ENCODE results near the gene GALNT17. TPM values are rescaled to one million over a fixed set of nuclear protein-coding genes. Genes with fewer than 3 reads are reported as not detected.

GALNT17 gene
- total and polyA plus RNA-seq, 3 experiments from 2014 or later: not detected

GRCh38 chr7:71266912-71267311 is 135.0 kb downstream of the GALNT17 start:
- H3K36me3 Mint-ChIP-seq: no peaks in the 10 kb centered on the region
- Histone ChIP-seq H3K4me1 (ENCODE audit: insufficient read depth, low read length) (no peaks in the 10 kb centered on the region), H3K27ac (ENCODE audit: low read depth, low read length) (no peak overlapping the region), H3K27me3 (ENCODE audit: insufficient read depth, low read length, poor library complexity, severe bottlenecking) (no peaks in the 10 kb centered on the region), H3K36me3 (ENCODE audit: insufficient read depth, low read length) (no peaks in the 10 kb centered on the region), H3K9me3 (ENCODE audit: low read length) (no peaks in the 10 kb centered on the region), H3K4me3 (ENCODE audit: low read length) (no peak overlapping the region)
- no peaks in the 10 kb centered on the region for H3K4me1 Mint-ChIP-seq
- H3K27ac Mint-ChIP-seq: no peak overlapping the region
- ChIA-PET CTCF (no interaction called here), POLR2A (no interaction called here)
- peaks cover 0 to 1% of the 10 kb centered on the region in 2 donors for H3K27me3 Mint-ChIP-seq
- H3K4me3 Mint-ChIP-seq: no peak overlapping the region
- peaks cover 16 to 22% (median 18%) of the 10 kb centered on the region in 5 donors for H3K9me3 Mint-ChIP-seq
- DNase-seq: no peak

- ChIA-PET CTCF (no interaction called here), POLR2A (no interaction called here)
- H3K4me3 Mint-ChIP-seq: no peak overlapping the region
- DNase-seq: no peak
- H3K9me3 Mint-ChIP-seq: peaks cover 17 to 25% (median 18%) of the 10 kb centered on the region in 5 donors
- Histone ChIP-seq H3K4me3 (ENCODE audit: low read length) (no peak overlapping the region), H3K9me3 (ENCODE audit: low read length) (no peaks in the 10 kb centered on the region), H3K36me3 (ENCODE audit: insufficient read depth, low read length) (no peaks in the 10 kb centered on the region), H3K27me3 (ENCODE audit: insufficient read depth, low read length, poor library complexity, severe bottlenecking) (no peaks in the 10 kb centered on the region), H3K27ac (ENCODE audit: low read depth, low read length) (no peak overlapping the region), H3K4me1 (ENCODE audit: insufficient read depth, low read length) (no peaks in the 10 kb centered on the region)
- no peak overlapping the region for H3K27ac Mint-ChIP-seq
- no peaks in the 10 kb centered on the region for H3K4me1 Mint-ChIP-seq
- no peaks in the 10 kb centered on the region for H3K36me3 Mint-ChIP-seq
- H3K27me3 Mint-ChIP-seq: peaks cover 0 to 1% of the 10 kb centered on the region in 2 donors
Observed at GRCh38 chr7:71267734-71268469, 136.0 kb downstream of the GALNT17 start.

GRCh38 chr7:71270558-71270957 is 138.6 kb downstream of the GALNT17 start:
- H3K4me1 ChIP-seq (ENCODE audit: insufficient read depth, low read length): no peaks in the 10 kb centered on the region
- POLR2A ChIA-PET: no interaction called here
- no peak overlapping the region for H3K27ac ChIP-seq (ENCODE audit: low read depth, low read length)
- H3K27me3 Mint-ChIP-seq: peaks cover 0 to 1% of the 10 kb centered on the region in 2 donors
- no peak for DNase-seq
- no peaks in the 10 kb centered on the region for H3K36me3 Mint-ChIP-seq
- no peaks in the 10 kb centered on the region for H3K4me1 Mint-ChIP-seq
- no peaks in the 10 kb centered on the region for H3K27me3 ChIP-seq (ENCODE audit: insufficient read depth, low read length, poor library complexity, severe bottlenecking)
- no peak overlapping the region for H3K4me3 Mint-ChIP-seq
- no peaks in the 10 kb centered on the region for H3K9me3 ChIP-seq (ENCODE audit: low read length)
- no peak overlapping the region for H3K27ac Mint-ChIP-seq
- CTCF ChIA-PET: no interaction called here
- peaks cover 9 to 22% (median 18%) of the 10 kb centered on the region in 5 donors for H3K9me3 Mint-ChIP-seq
- H3K4me3 ChIP-seq (ENCODE audit: low read length): no peak overlapping the region
- H3K36me3 ChIP-seq (ENCODE audit: insufficient read depth, low read length): no peaks in the 10 kb centered on the region

GRCh38 chr7:71271203-71271602 is 139.3 kb downstream of the GALNT17 start:
- no peak for DNase-seq
- Histone ChIP-seq H3K9me3 (ENCODE audit: low read length) (no peaks in the 10 kb centered on the region), H3K36me3 (ENCODE audit: insufficient read depth, low read length) (no peaks in the 10 kb centered on the region), H3K27me3 (ENCODE audit: insufficient read depth, low read length, poor library complexity, severe bottlenecking) (no peaks in the 10 kb centered on the region), H3K4me1 (ENCODE audit: insufficient read depth, low read length) (no peaks in the 10 kb centered on the region), H3K4me3 (ENCODE audit: low read length) (no peak overlapping the region), H3K27ac (ENCODE audit: low read depth, low read length) (no peak overlapping the region)
- Mint-ChIP-seq H3K4me1 (no peaks in the 10 kb centered on the region), H3K36me3 (no peaks in the 10 kb centered on the region), H3K9me3 (peaks cover 7 to 20% (median 17%) of the 10 kb centered on the region in 5 donors), H3K4me3 (no peak overlapping the region), H3K27ac (no peak overlapping the region), H3K27me3 (peaks cover 0 to 1% of the 10 kb centered on the region in 2 donors)
- ChIA-PET CTCF (no interaction called here), POLR2A (no interaction called here)

GRCh38 chr7:71272509-71273490 is 140.9 kb downstream of the GALNT17 start:
- ChIA-PET POLR2A (no interaction called here), CTCF (no interaction called here)
- Mint-ChIP-seq H3K9me3 (peaks cover 2 to 23% (median 13%) of the 10 kb centered on the region in 5 donors), H3K36me3 (no peaks in the 10 kb centered on the region), H3K4me3 (no peak overlapping the region), H3K27me3 (peaks cover 0 to 1% of the 10 kb centered on the region in 2 donors), H3K27ac (peak overlapping the region in 1 of 8 donors; percentile 1), H3K4me1 (no peaks in the 10 kb centered on the region)
- Histone ChIP-seq H3K9me3 (ENCODE audit: low read length) (no peaks in the 10 kb centered on the region), H3K36me3 (ENCODE audit: insufficient read depth, low read length) (no peaks in the 10 kb centered on the region), H3K4me1 (ENCODE audit: insufficient read depth, low read length) (no peaks in the 10 kb centered on the region), H3K27ac (ENCODE audit: low read depth, low read length) (no peak overlapping the region), H3K4me3 (ENCODE audit: low read length) (no peak overlapping the region), H3K27me3 (ENCODE audit: insufficient read depth, low read length, poor library complexity, severe bottlenecking) (no peaks in the 10 kb centered on the region)
- no peak for DNase-seq

- H3K4me3 ChIP-seq (ENCODE audit: low read length): no peak overlapping the region
- Mint-ChIP-seq H3K36me3 (no peaks in the 10 kb centered on the region), H3K27ac (no peak overlapping the region)
Observed at GRCh38 chr7:71278257-71278656, 146.3 kb downstream of the GALNT17 start.

GRCh38 chr7:71281261-71281660 is 149.3 kb downstream of the GALNT17 start:
- H3K4me3 ChIP-seq (ENCODE audit: low read length): no peak overlapping the region
- no peaks in the 10 kb centered on the region for H3K27me3 ChIP-seq (ENCODE audit: insufficient read depth, low read length, poor library complexity, severe bottlenecking)
- Mint-ChIP-seq H3K9me3 (peaks cover 5 to 12% (median 7%) of the 10 kb centered on the region in 5 donors), H3K27ac (peak overlapping the region in 1 of 8 donors; percentile 19), H3K4me3 (no peak overlapping the region), H3K4me1 (no peaks in the 10 kb centered on the region), H3K27me3 (no peaks in the 10 kb centered on the region), H3K36me3 (no peaks in the 10 kb centered on the region)
- H3K36me3 ChIP-seq (ENCODE audit: insufficient read depth, low read length): no peaks in the 10 kb centered on the region
- no peak for DNase-seq
- ChIA-PET POLR2A (no interaction called here), CTCF (no interaction called here)
- H3K27ac ChIP-seq (ENCODE audit: low read depth, low read length): no peak overlapping the region
- no peaks in the 10 kb centered on the region for H3K9me3 ChIP-seq (ENCODE audit: low read length)
- H3K4me1 ChIP-seq (ENCODE audit: insufficient read depth, low read length): no peaks in the 10 kb centered on the region

More at GRCh38 chr7:71278257-71278656, 146.3 kb downstream of the GALNT17 start:
- H3K9me3 ChIP-seq (ENCODE audit: low read length): no peaks in the 10 kb centered on the region
- ChIA-PET POLR2A (no interaction called here), CTCF (no interaction called here)
- H3K4me1 ChIP-seq (ENCODE audit: insufficient read depth, low read length): no peaks in the 10 kb centered on the region
- Mint-ChIP-seq H3K27me3 (no peaks in the 10 kb centered on the region), H3K9me3 (peaks cover 7 to 12% (median 10%) of the 10 kb centered on the region in 5 donors), H3K4me1 (no peaks in the 10 kb centered on the region), H3K4me3 (no peak overlapping the region)
- no peaks in the 10 kb centered on the region for H3K27me3 ChIP-seq (ENCODE audit: insufficient read depth, low read length, poor library complexity, severe bottlenecking)
- no peak overlapping the region for H3K27ac ChIP-seq (ENCODE audit: low read depth, low read length)
- no peak for DNase-seq
- H3K36me3 ChIP-seq (ENCODE audit: insufficient read depth, low read length): no peaks in the 10 kb centered on the region

GRCh38 chr7:71283802-71284201 is 151.9 kb downstream of the GALNT17 start:
- Histone ChIP-seq H3K27me3 (ENCODE audit: insufficient read depth, low read length, poor library complexity, severe bottlenecking) (no peaks in the 10 kb centered on the region), H3K36me3 (ENCODE audit: insufficient read depth, low read length) (no peaks in the 10 kb centered on the region), H3K4me3 (ENCODE audit: low read length) (no peak overlapping the region), H3K4me1 (ENCODE audit: insufficient read depth, low read length) (no peaks in the 10 kb centered on the region), H3K27ac (ENCODE audit: low read depth, low read length) (no peak overlapping the region), H3K9me3 (ENCODE audit: low read length) (no peaks in the 10 kb centered on the region)
- Mint-ChIP-seq H3K4me1 (no peaks in the 10 kb centered on the region), H3K27me3 (no peaks in the 10 kb centered on the region), H3K36me3 (no peaks in the 10 kb centered on the region), H3K4me3 (no peak overlapping the region), H3K9me3 (peaks cover 0 to 10% (median 7%) of the 10 kb centered on the region in 5 donors), H3K27ac (no peak overlapping the region)
- no peak for DNase-seq
- POLR2A ChIA-PET: no interaction called here
- CTCF ChIA-PET: no interaction called here

All from CD8-positive, alpha-beta memory T cell (primary cell).